GM10248 (cell line): Measurements from ENCODE around the gene FADS1.

ENCODE experiments used
- CTCF ChIA-PET: fragments of 300-600 bp; sonication (Branson Sonifier 250); formaldehyde crosslinking; extraction: SDS; loops from one replicate; lab custom pipeline; 2021; ENCODE audit warnings: antibody characterized with exemption; lab: Yijun Ruan, JAX
- POLR2A ChIA-PET: fragments of 350-650 bp; sonication (Branson Sonifier 250); formaldehyde crosslinking; extraction: SDS; loops from one replicate; lab custom pipeline; 2020; ENCODE audit warnings: antibody characterized with exemption; lab: Yijun Ruan, JAX
- DNase-seq: peaks from one replicate; pipeline ENCODE4 v3.0.0; 2012; ENCODE audit errors: extremely low spot score
- TF ChIP-seq, protein P1 (sequence below): IDR thresholded peaks from 2 replicates; pipeline ENCODE4 v1.5.1; 2012; ENCODE audit warnings: mild to moderate bottlenecking, low read depth; ENCODE audit errors: extremely low read depth, missing control alignments, control extremely low read depth

The FADS1 gene

DNA sequence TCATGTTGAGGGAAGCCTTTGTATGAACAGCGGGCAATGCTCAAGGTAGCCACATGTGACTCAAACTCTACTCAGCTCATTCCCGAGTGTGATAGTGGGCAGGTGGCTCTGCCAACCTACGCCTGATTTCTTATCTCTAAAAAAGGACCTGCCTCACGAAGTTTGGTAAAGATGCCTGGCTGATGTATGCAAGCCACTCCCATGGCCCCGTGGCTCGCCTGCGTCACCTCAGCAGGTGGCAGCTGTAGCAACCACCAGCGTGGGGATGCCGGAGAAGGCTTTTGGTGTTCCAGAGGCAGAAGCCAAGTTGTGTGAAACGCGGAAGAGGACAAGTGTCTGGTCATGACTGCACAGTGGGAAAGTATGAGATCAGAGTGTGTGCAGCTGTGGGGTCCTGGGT, 16.7 kb upstream of the FADS1 start:
- DNase-seq = no peak
- POLR2A ChIA-PET = no interaction called here
- CTCF ChIA-PET = interaction anchor here (1.3 to 1.4 kb wide), 2 partner anchors 19 to 38 kb away, joined by 4 read pairs; no protein-coding TSS in a partner anchor
- TF ChIP-seq, protein P1, sequence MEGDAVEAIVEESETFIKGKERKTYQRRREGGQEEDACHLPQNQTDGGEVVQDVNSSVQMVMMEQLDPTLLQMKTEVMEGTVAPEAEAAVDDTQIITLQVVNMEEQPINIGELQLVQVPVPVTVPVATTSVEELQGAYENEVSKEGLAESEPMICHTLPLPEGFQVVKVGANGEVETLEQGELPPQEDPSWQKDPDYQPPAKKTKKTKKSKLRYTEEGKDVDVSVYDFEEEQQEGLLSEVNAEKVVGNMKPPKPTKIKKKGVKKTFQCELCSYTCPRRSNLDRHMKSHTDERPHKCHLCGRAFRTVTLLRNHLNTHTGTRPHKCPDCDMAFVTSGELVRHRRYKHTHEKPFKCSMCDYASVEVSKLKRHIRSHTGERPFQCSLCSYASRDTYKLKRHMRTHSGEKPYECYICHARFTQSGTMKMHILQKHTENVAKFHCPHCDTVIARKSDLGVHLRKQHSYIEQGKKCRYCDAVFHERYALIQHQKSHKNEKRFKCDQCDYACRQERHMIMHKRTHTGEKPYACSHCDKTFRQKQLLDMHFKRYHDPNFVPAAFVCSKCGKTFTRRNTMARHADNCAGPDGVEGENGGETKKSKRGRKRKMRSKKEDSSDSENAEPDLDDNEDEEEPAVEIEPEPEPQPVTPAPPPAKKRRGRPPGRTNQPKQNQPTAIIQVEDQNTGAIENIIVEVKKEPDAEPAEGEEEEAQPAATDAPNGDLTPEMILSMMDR = no peak

GRCh38 chr11:61832754-61833153, 16.0 kb upstream of the FADS1 start:
- TF ChIP-seq, protein P1 = no peak
- ChIA-PET POLR2A (no interaction called here), CTCF (interaction anchor here (2.2 to 6.9 kb wide), 3 partner anchors 14 to 37 kb away, joined by 10 to 52 read pairs (median 10); partner anchors contain the start of gene FADS1)
- no peak for DNase-seq

DNA sequence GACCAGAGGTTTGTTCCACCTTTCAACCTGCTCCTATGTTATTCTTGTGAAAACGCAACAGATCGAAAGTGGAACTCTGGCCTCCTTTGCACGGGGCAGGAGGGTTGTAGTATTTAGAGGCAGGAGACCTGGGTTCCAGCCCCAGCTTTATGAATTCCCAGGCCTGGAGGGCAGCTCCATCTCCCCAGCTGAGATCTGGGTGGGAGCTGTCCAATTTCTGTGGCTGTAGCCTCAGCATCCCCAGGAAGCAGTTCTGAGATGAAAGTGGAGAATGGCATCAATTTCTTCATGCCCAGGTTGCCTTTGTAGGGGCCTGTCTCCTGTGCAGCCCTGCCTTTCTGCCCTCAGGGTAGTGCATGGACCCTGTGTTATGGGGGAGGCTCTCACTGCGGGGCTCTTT, 15.4 kb upstream of the FADS1 start:
- no peak for DNase-seq
- TF ChIP-seq, protein P1 = no peak
- ChIA-PET CTCF (interaction anchor here (2.2 to 6.9 kb wide), 3 partner anchors 14 to 36 kb away, joined by 10 to 52 read pairs (median 10); partner anchors contain the start of gene FADS1), POLR2A (no interaction called here)

GRCh38 chr11:61830237-61831105, 13.7 kb upstream of the FADS1 start:
- TF ChIP-seq, protein P1 = no peak
- POLR2A ChIA-PET = interaction anchor here (1.5 kb wide), 1 partner anchor 15 kb away, joined by 7 read pairs; no protein-coding TSS in a partner anchor
- CTCF ChIA-PET = interaction anchor here (0.9 to 6.9 kb wide), 10 partner anchors 10 to 251 kb away, joined by 3 to 52 read pairs (median 8); partner anchors contain the start of gene FADS1
- DNase-seq = no peak

GRCh38 chr11:61829806-61830205, 13.0 kb upstream of the FADS1 start:
- DNase-seq = no peak
- CTCF ChIA-PET = interaction anchor here (1.2 to 6.9 kb wide), 9 partner anchors 11 to 279 kb away, joined by 3 to 52 read pairs (median 5); partner anchors contain the start of genes FADS1 and TMEM258
- POLR2A ChIA-PET = interaction anchor here (1.5 kb wide), 1 partner anchor 15 kb away, joined by 7 read pairs; no protein-coding TSS in a partner anchor
- TF ChIP-seq, protein P1 = no peak
